K562 treated with DMSO at 1 percent for 24 hours (cell line): ENCODE measurements around the gene LILRA5. TPM values are rescaled to one million over a fixed set of nuclear protein-coding genes. Genes with fewer than 3 reads are reported as not detected.

Source experiments
- total RNA-seq: library from RNA; unstranded; fragments of 300-600 nt; gene quantifications from 2 replicates; pipeline ENCODE4 v1.2.3, GENCODE V29; 2022; ENCODE audit warnings: low read depth; ENCODE audit not compliant: insufficient read depth

Gene LILRA5
- not detected in 2 replicates for total RNA-seq

GRCh38 chr19:54312436-54313377, at the start of gene LILRA5:
TSS of gene LILRA5 (minus strand) at chr19:54313166. CDS start at chr19:54313019, 147 bp downstream.

GRCh38 chr19:54281007-54281728, 31.8 kb downstream of the LILRA5 start, which contains the start of gene LILRB2:
TSS of gene LILRB2 (minus strand) at chr19:54281110. CDS start at chr19:54280496, 614 bp downstream.

GRCh38 chr19:54257116-54257480, 55.9 kb downstream of the LILRA5 start, which contains the start of gene LILRB5:
TSS of gene LILRB5 (minus strand) at chr19:54257273. CDS start at chr19:54257193, 80 bp downstream.

Other genes starting within 250 kb of the LILRA5 start
- not detected in 2 replicates for gene VSTM1, start 249.3 kb downstream of the LILRA5 start, total RNA-seq
- not detected in 2 replicates for gene TARM1, start 231.8 kb downstream of the LILRA5 start, total RNA-seq
- 1.4 and 1.9 TPM in 2 replicates for gene OSCAR, start 212.4 kb downstream of the LILRA5 start, total RNA-seq
- 86.4 and 133 TPM in 2 replicates for gene NDUFA3, start 210.3 kb downstream of the LILRA5 start, total RNA-seq
- 9.7 and 20.2 TPM in 2 replicates for gene TFPT, start 197.5 kb downstream of the LILRA5 start, total RNA-seq
- 90.1 and 106 TPM in 2 replicates for gene PRPF31, start 197.4 kb downstream of the LILRA5 start, total RNA-seq
- gene CNOT3, start 175.4 kb downstream of the LILRA5 start, total RNA-seq, result 71.9 and 76.1 TPM in 2 replicates
- 8.3 and 8.5 TPM in 2 replicates for gene LENG1, start 153.4 kb downstream of the LILRA5 start, total RNA-seq
- gene TMC4, start 140.0 kb downstream of the LILRA5 start, total RNA-seq, result 0.90 TPM in 1 of 2 replicates, not detected in the other
- gene MBOAT7, start 123.6 kb downstream of the LILRA5 start, total RNA-seq, result 227 and 231 TPM in 2 replicates
- gene TSEN34, start 121.9 kb downstream of the LILRA5 start, total RNA-seq, result 86.8 and 89.8 TPM in 2 replicates
- gene RPS9, start 112.3 kb downstream of the LILRA5 start, total RNA-seq, result 6,803 and 7,007 TPM in 2 replicates
- gene LILRB3, start 90.2 kb downstream of the LILRA5 start, total RNA-seq, result not detected in 2 replicates
- gene LILRA6, start 70.4 kb downstream of the LILRA5 start, total RNA-seq, result not detected in 2 replicates
- not detected in 2 replicates for gene LILRB5, start 55.9 kb downstream of the LILRA5 start, total RNA-seq
- not detected in 2 replicates for gene LILRB2, start 32.1 kb downstream of the LILRA5 start, total RNA-seq
- not detected in 2 replicates for gene LILRA4, start 26.0 kb upstream of the LILRA5 start, total RNA-seq
- 1.3 and 1.7 TPM in 2 replicates for gene LAIR1, start 51.8 kb upstream of the LILRA5 start, total RNA-seq
- gene TTYH1, start 102.3 kb upstream of the LILRA5 start, total RNA-seq, result 0.22 TPM in 1 of 2 replicates, not detected in the other
- gene LENG8, start 136.0 kb upstream of the LILRA5 start, total RNA-seq, result 122 and 127 TPM in 2 replicates
- gene LENG9, start 150.6 kb upstream of the LILRA5 start, total RNA-seq, result 0.87 and 1.1 TPM in 2 replicates
- 3.0 and 3.9 TPM in 2 replicates for gene CDC42EP5, start 160.1 kb upstream of the LILRA5 start, total RNA-seq
- not detected in 2 replicates for gene LAIR2, start 189.7 kb upstream of the LILRA5 start, total RNA-seq